Neural progenitor cell (in vitro differentiated cells): ENCODE results near the gene TBCCD1.

ENCODE experiments used
- EZH2 ChIP-seq: fragments of 200-600 bp; sonication (generic); IDR thresholded peaks from 2 replicates; pipeline ENCODE4 v1.6.1; 2017; ENCODE audit warnings: antibody characterized with exemption, mild to moderate bottlenecking, moderate library complexity
- TF ChIP-seq, protein P1 (sequence below): fragments of 200-600 bp; sonication (generic); IDR thresholded peaks from 2 replicates; pipeline ENCODE4 v1.5.1; 2017; ENCODE audit warnings: antibody characterized with exemption, mild to moderate bottlenecking

DNA sequence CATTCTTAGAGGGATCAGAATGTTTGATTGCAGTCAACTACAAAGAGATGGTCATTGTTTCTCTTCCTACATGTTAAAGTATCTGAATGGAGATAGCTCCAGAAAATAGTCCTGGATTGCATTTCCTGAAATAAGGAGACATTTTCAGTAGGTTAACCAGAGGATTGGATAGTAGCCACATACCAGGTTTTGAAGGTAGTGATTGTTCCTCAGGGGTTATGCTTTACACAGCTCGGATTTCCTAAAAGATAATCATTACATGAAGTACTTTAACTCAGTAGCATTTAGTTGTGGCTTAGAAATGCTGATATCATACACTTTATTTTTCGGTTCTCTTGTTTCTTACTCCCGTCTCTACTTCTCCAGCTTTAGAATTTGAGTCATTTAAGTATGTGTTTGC, 13.6 kb upstream of the TBCCD1 start:
- TF ChIP-seq, protein P1, sequence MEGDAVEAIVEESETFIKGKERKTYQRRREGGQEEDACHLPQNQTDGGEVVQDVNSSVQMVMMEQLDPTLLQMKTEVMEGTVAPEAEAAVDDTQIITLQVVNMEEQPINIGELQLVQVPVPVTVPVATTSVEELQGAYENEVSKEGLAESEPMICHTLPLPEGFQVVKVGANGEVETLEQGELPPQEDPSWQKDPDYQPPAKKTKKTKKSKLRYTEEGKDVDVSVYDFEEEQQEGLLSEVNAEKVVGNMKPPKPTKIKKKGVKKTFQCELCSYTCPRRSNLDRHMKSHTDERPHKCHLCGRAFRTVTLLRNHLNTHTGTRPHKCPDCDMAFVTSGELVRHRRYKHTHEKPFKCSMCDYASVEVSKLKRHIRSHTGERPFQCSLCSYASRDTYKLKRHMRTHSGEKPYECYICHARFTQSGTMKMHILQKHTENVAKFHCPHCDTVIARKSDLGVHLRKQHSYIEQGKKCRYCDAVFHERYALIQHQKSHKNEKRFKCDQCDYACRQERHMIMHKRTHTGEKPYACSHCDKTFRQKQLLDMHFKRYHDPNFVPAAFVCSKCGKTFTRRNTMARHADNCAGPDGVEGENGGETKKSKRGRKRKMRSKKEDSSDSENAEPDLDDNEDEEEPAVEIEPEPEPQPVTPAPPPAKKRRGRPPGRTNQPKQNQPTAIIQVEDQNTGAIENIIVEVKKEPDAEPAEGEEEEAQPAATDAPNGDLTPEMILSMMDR, result no peak
- TF ChIP-seq EZH2, result no peak
